HepG2 (cell line): ENCODE measurements around the gene GNA14. TPM values are rescaled to one million over a fixed set of nuclear protein-coding genes. Genes with fewer than 3 reads are reported as not detected.

Experiments
- ATAC-seq: fragments of 200-7000 bp; cut with Tn5 transposase; 3 replicates; pipeline ENCODE4 v1.9.1; 2020; ENCODE audit warnings: mild to moderate bottlenecking, moderate library complexity
- BruUV-seq: library from RNA; stranded (reverse); fragments of 400-500 nt; replicated peaks from 2 replicates; lab custom pipeline; 2021; lab: Mats Ljungman, UMichigan
- CTCF ChIA-PET: fragments of 300-600 bp; formaldehyde crosslinking; extraction: SDS; loops from one replicate; lab custom pipeline; 2021; ENCODE audit warnings: low total read pairs, inconsistent platforms, low intra/inter-chr PET ratio; lab: Yijun Ruan, JAX
- POLR2A ChIA-PET: fragments of 350-600 bp; sonication (Branson Sonifier 250); formaldehyde crosslinking; loops from one replicate; lab custom pipeline; 2020; ENCODE audit warnings: antibody characterized with exemption, inconsistent platforms; lab: Yijun Ruan, JAX
- DNase-seq: peaks from one replicate; pipeline ENCODE4 v3.0.0-alpha.2; 2015; ENCODE audit warnings: low spot score
- FAIRE-seq: peaks from 3 replicates; lab custom pipeline; 2011; peaks lifted over from hg19 to GRCh38; lab: Jason Lieb, UNC
- H2AFZ ChIP-seq: one replicate; pipeline ENCODE4 v1.6.1; 2011; ENCODE audit warnings: low read length, inconsistent platforms
- H3K27ac ChIP-seq: fragments of 300-600 bp; 3 replicates; pipeline ENCODE4 v1.8.0; 2011; ENCODE audit warnings: mixed run types, mild to moderate bottlenecking, mixed read lengths, low read length, inconsistent platforms; ENCODE audit not compliant: insufficient read depth; ENCODE audit errors: extremely low read length
- H3K27me3 ChIP-seq, 2 experiments: fragments of 200-600 bp in 1 of 2; 2 replicates in 1 of 2; 3 replicates in 1 of 2; pipeline versions ENCODE4 v1.6.0 to v1.8.0; 2011; ENCODE audit warnings: low read length in 2 of 2, mild to moderate bottlenecking in 2 of 2, moderate library complexity in 2 of 2, inconsistent platforms in 1 of 2; ENCODE audit not compliant: insufficient read depth in 2 of 2, control insufficient read depth in 1 of 2
- H3K36me3 ChIP-seq, 2 experiments: fragments of 200-600 bp in 1 of 2; replicated peaks in 1 of 2; 2 replicates in 1 of 2; 3 replicates in 1 of 2; pipeline versions ENCODE4 v1.5.1 to v1.8.0; 2011; ENCODE audit warnings: low read length in 2 of 2, inconsistent platforms in 1 of 2; ENCODE audit not compliant: insufficient read depth in 2 of 2, control insufficient read depth in 1 of 2
- H3K4me1 ChIP-seq: 2 replicates; pipeline ENCODE4 v1.5.1; 2012; ENCODE audit warnings: low read length, inconsistent platforms; ENCODE audit not compliant: insufficient read depth
- H3K4me2 ChIP-seq: 2 replicates; pipeline ENCODE4 v1.6.0; 2011; ENCODE audit warnings: low read depth, low read length, inconsistent platforms
- H3K4me3 ChIP-seq, 3 experiments: fragments of 200-600 bp in 1 of 3; sonication (generic), shearing (Covaris generic) in 1 of 3; replicated peaks in 1 of 3; 2 replicates each; pipeline ENCODE4 v1.5.1; 2011 to 2016; ENCODE audit warnings: low read length in 3 of 3, inconsistent platforms in 2 of 3, low read depth in 2 of 3, mild to moderate bottlenecking in 2 of 3, control low read depth in 1 of 3, mixed read lengths in 1 of 3; ENCODE audit not compliant: insufficient read depth in 1 of 3
- H3K79me2 ChIP-seq: one replicate; pipeline ENCODE4 v1.6.1; 2011; ENCODE audit warnings: low read length, inconsistent platforms; ENCODE audit not compliant: insufficient read depth
- H3K9ac ChIP-seq: 2 replicates; pipeline ENCODE4 v1.6.0; 2011; ENCODE audit warnings: mild to moderate bottlenecking, low read depth, low read length, inconsistent platforms; ENCODE audit not compliant: insufficient read depth
- H3K9me3 ChIP-seq: 2 replicates; pipeline ENCODE4 v1.5.1; 2012; ENCODE audit warnings: mild to moderate bottlenecking, low read length
- H4K20me1 ChIP-seq: 2 replicates; pipeline ENCODE4 v1.6.0; 2011; ENCODE audit warnings: inconsistent platforms, mild to moderate bottlenecking, low read length, moderate library complexity; ENCODE audit not compliant: insufficient read depth
- CBX5 ChIP-seq: sonication (generic); formaldehyde crosslinking; IDR thresholded peaks from 2 replicates; pipeline ENCODE4 v1.4.0; 2020; ENCODE audit warnings: missing genetic modification reagents, borderline replicate concordance
- FOXA3 ChIP-seq: IDR thresholded peaks from 2 replicates; pipeline ENCODE4 v1.6.1; 2016; ENCODE audit warnings: missing genetic modification reagents, missing compliant biosample characterization
- MXI1 ChIP-seq: IDR thresholded peaks from 3 replicates; pipeline ENCODE4 v1.6.1; 2012; ENCODE audit warnings: low read depth, low read length, inconsistent platforms, borderline replicate concordance
- PCBP2 ChIP-seq: fragments of 200-400 bp; formaldehyde crosslinking; optimal IDR thresholded peaks from 2 replicates; pipeline ENCODE3; 2018; ENCODE audit warnings: low read length, low read depth; ENCODE audit not compliant: poor library complexity, severe bottlenecking
- RARA ChIP-seq: IDR thresholded peaks from 2 replicates; pipeline ENCODE4 v1.6.1; 2016; ENCODE audit warnings: missing genetic modification reagents, missing compliant biosample characterization
- SAFB2 ChIP-seq: sonication (generic); formaldehyde crosslinking; IDR thresholded peaks from 2 replicates; pipeline ENCODE4 v1.5.1; 2020; ENCODE audit warnings: missing genetic modification reagents, low read depth, mild to moderate bottlenecking, borderline replicate concordance
- SP140L ChIP-seq: sonication (generic); formaldehyde crosslinking; IDR thresholded peaks from 2 replicates; pipeline ENCODE4 v1.4.0; 2020; ENCODE audit warnings: missing genetic modification reagents, borderline replicate concordance
- TBP ChIP-seq: sonication (generic); formaldehyde crosslinking; IDR thresholded peaks from 2 replicates; pipeline ENCODE4 v1.5.0; 2020; ENCODE audit warnings: missing genetic modification reagents
- ZBTB3 ChIP-seq: sonication (generic); formaldehyde crosslinking; IDR thresholded peaks from 2 replicates; pipeline ENCODE4 v1.4.0; 2020; ENCODE audit warnings: low read depth, mild to moderate bottlenecking, moderate library complexity, missing genetic modification reagents, borderline replicate concordance
- ZFP36L2 ChIP-seq: sonication (generic); formaldehyde crosslinking; IDR thresholded peaks from 2 replicates; pipeline ENCODE4 v1.4.0; 2020; ENCODE audit warnings: missing genetic modification reagents
- ZNF652 ChIP-seq: IDR thresholded peaks from 2 replicates; pipeline ENCODE4 v1.6.1; 2016; ENCODE audit warnings: low read depth, borderline replicate concordance
- WGBS: methylation state at CpG from one replicate; pipeline ENCODE4 v1.1.6; 2017; ENCODE audit warnings: low lambda C conversion rate; 5-methylcytosine and 5-hydroxymethylcytosine counted together
- in situ Hi-C: cut with HindIII; loops from 2 replicates; pipeline ENCODE4 v1.10.0; 2017; ENCODE audit warnings: low pct_unique_long_range_greater_than_20kb; ENCODE audit not compliant: extremely low pct_ligation_motif_present
- intact Hi-C: fragments of 100-400 bp; cut with micrococcal nuclease; formaldehyde crosslinking; loops from one replicate; pipeline ENCODE4 v1.10.0; 2022; ENCODE audit not compliant: unreplicated experiment
- polyA plus RNA-seq, 8 experiments: library from polyadenylated mRNA; depleted of rRNA in 3 of 8; stranded (reverse) in 7 of 8; unstranded in 1 of 8; fragments of >200 nt; fragmentation: Illumina TruSeq in 4 of 8; extraction: Trizol in 4 of 8; gene quantifications; 2 replicates each; pipeline versions ENCODE4 v1.2.1 to v1.2.3, GENCODE V29; 2011 to 2016; ENCODE audit warnings: low read depth in 4 of 8, missing spikeins in 1 of 8, mixed read lengths in 1 of 8; ENCODE audit not compliant: insufficient read depth in 1 of 8
- total RNA-seq, 5 experiments: library from RNA; depleted of rRNA; stranded (reverse); fragments of >200 nt; fragmentation: Illumina TruSeq; extraction: Trizol; gene quantifications; 2 replicates each; pipeline ENCODE4 v1.2.3, GENCODE V29; 2016; ENCODE audit warnings: low read depth in 1 of 5
- TF ChIP-seq, protein P1 (sequence below): sonication (generic); formaldehyde crosslinking; IDR thresholded peaks from 2 replicates; pipeline ENCODE4 v1.4.0; 2020; ENCODE audit warnings: missing genetic modification reagents
- TF ChIP-seq, protein P2 (sequence below): sonication (generic); formaldehyde crosslinking; IDR thresholded peaks from 2 replicates; pipeline ENCODE4 v1.4.0; 2020; ENCODE audit warnings: missing genetic modification reagents, mild to moderate bottlenecking, borderline replicate concordance
- TF ChIP-seq, protein P3 (sequence below): sonication (generic); formaldehyde crosslinking; IDR thresholded peaks from 2 replicates; pipeline ENCODE4 v1.4.0; 2020; ENCODE audit warnings: missing genetic modification reagents
- TF ChIP-seq, protein P4 (sequence below): IDR thresholded peaks from 2 replicates; pipeline ENCODE4 v1.6.1; 2012; ENCODE audit warnings: inconsistent platforms

Gene GNA14
- total and polyA plus RNA-seq, 2 of the 13 experiments (the other 11 are each of a cell fraction or from before 2014, with no cell fraction given), result not detected

DNA sequence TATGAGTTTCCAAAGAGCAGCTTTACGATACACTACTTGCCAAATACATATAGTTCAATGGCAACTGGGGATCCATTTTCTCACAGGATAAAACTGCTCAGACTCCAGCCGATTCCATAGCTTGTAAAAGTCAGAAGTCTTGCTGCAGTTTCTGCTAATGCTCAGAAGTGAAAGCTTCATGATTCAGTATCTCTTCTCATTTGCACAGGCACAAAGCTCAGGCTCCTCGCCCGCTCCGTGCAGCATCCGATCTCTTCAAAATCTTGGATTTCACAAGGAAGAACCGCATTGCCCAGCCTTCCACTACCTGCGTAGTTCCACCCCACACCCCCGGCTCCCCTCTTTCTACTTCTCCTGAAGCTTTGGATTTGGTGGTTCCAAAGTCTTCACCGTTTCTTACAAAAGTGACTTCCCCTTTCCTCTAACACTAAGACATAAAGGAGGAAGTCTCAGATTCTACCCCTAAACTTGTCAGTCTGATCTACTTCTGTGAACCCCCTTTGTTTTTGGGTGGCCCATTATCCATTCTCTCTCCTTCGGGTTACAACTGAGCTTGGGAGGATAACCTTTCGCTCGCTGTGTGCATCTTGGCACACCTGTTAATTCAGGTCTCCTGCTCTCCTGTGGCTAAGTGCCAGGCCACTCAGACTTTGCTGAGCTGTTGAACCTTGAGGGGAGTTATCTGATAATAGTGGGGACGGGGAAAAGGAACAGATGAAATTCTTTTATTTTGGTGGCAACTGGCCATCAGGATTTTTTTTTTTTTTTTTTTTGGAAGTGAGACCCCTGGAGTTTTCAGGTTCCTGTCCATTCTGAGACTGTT, 194.1 kb downstream of the GNA14 start:
- Histone ChIP-seq H3K4me1 (no peaks in the 10 kb centered on the region), H3K27ac (no peak overlapping the region), H3K36me3 (no peaks in the 10 kb centered on the region), H3K27me3 (peaks cover 0 to 25% of the 10 kb centered on the region in 2 experiments; a peak in 1 of 5 replicates), H3K9me3 (no peaks in the 10 kb centered on the region), H2AFZ (no peak overlapping the region), H4K20me1 (no peaks in the 10 kb centered on the region), H3K79me2 (no peaks in the 10 kb centered on the region), H3K9ac (no peak overlapping the region), H3K4me3 (no peak overlapping the region), H3K4me2 (no peak overlapping the region)
- in situ Hi-C loops, result loop anchor here (10.0 to 25.0 kb wide), 2 partner anchors 301 to 658 kb away; no protein-coding TSS in a partner anchor
- ATAC-seq (no peak), DNase-seq (no peak), FAIRE-seq (no peak)
- POLR2A ChIA-PET, result interaction anchor here (0.8 kb wide), 1 partner anchor 297 kb away, joined by 3 read pairs; no protein-coding TSS in a partner anchor
- CTCF ChIA-PET, result no interaction called here
- BruUV-seq, result no TSS peak
- intact Hi-C loops, result loop anchor here (2.0 kb wide), 1 partner anchor 297 kb away; no protein-coding TSS in a partner anchor
- WGBS, result 45% methylated on average over 14 of the region's 14 CpGs
- TF ChIP-seq ZFP36L2 (CRISPR knock-in tag) (no peak), FOXA3 (CRISPR knock-in tag) (no peak), SP140L (CRISPR knock-in tag) (no peak), MXI1 (no peak), TBP (no peak), RARA (no peak), SAFB2 (CRISPR knock-in tag) (no peak), ZNF652 (CRISPR knock-in tag) (no peak), CBX5 (no peak), ZBTB3 (no peak), PCBP2 (no peak)
- TF ChIP-seq, protein P1, sequence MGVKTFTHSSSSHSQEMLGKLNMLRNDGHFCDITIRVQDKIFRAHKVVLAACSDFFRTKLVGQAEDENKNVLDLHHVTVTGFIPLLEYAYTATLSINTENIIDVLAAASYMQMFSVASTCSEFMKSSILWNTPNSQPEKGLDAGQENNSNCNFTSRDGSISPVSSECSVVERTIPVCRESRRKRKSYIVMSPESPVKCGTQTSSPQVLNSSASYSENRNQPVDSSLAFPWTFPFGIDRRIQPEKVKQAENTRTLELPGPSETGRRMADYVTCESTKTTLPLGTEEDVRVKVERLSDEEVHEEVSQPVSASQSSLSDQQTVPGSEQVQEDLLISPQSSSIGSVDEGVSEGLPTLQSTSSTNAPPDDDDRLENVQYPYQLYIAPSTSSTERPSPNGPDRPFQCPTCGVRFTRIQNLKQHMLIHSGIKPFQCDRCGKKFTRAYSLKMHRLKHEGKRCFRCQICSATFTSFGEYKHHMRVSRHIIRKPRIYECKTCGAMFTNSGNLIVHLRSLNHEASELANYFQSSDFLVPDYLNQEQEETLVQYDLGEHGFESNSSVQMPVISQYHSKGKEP (CRISPR knock-in tag), result no peak
- TF ChIP-seq, protein P2, sequence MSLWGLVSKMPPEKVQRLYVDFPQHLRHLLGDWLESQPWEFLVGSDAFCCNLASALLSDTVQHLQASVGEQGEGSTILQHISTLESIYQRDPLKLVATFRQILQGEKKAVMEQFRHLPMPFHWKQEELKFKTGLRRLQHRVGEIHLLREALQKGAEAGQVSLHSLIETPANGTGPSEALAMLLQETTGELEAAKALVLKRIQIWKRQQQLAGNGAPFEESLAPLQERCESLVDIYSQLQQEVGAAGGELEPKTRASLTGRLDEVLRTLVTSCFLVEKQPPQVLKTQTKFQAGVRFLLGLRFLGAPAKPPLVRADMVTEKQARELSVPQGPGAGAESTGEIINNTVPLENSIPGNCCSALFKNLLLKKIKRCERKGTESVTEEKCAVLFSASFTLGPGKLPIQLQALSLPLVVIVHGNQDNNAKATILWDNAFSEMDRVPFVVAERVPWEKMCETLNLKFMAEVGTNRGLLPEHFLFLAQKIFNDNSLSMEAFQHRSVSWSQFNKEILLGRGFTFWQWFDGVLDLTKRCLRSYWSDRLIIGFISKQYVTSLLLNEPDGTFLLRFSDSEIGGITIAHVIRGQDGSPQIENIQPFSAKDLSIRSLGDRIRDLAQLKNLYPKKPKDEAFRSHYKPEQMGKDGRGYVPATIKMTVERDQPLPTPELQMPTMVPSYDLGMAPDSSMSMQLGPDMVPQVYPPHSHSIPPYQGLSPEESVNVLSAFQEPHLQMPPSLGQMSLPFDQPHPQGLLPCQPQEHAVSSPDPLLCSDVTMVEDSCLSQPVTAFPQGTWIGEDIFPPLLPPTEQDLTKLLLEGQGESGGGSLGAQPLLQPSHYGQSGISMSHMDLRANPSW, result no peak
- TF ChIP-seq, protein P3, sequence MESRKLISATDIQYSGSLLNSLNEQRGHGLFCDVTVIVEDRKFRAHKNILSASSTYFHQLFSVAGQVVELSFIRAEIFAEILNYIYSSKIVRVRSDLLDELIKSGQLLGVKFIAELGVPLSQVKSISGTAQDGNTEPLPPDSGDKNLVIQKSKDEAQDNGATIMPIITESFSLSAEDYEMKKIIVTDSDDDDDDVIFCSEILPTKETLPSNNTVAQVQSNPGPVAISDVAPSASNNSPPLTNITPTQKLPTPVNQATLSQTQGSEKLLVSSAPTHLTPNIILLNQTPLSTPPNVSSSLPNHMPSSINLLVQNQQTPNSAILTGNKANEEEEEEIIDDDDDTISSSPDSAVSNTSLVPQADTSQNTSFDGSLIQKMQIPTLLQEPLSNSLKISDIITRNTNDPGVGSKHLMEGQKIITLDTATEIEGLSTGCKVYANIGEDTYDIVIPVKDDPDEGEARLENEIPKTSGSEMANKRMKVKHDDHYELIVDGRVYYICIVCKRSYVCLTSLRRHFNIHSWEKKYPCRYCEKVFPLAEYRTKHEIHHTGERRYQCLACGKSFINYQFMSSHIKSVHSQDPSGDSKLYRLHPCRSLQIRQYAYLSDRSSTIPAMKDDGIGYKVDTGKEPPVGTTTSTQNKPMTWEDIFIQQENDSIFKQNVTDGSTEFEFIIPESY (CRISPR knock-in tag), result no peak
- TF ChIP-seq, protein P4, sequence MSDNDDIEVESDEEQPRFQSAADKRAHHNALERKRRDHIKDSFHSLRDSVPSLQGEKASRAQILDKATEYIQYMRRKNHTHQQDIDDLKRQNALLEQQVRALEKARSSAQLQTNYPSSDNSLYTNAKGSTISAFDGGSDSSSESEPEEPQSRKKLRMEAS, result no peak
